NCI-H1092 treated with DMSO at 0.1 percent for 48 hours (cell line): ENCODE results near the gene CAMKMT.

Experiments used
- DNase-seq: peaks from one replicate; lab custom pipeline; 2025; lab: John Stamatoyannopoulos, UW

The CAMKMT gene

GRCh38 chr2:44801841-44802776 is 440.4 kb downstream of the CAMKMT start:
- no peak for DNase-seq

DNA sequence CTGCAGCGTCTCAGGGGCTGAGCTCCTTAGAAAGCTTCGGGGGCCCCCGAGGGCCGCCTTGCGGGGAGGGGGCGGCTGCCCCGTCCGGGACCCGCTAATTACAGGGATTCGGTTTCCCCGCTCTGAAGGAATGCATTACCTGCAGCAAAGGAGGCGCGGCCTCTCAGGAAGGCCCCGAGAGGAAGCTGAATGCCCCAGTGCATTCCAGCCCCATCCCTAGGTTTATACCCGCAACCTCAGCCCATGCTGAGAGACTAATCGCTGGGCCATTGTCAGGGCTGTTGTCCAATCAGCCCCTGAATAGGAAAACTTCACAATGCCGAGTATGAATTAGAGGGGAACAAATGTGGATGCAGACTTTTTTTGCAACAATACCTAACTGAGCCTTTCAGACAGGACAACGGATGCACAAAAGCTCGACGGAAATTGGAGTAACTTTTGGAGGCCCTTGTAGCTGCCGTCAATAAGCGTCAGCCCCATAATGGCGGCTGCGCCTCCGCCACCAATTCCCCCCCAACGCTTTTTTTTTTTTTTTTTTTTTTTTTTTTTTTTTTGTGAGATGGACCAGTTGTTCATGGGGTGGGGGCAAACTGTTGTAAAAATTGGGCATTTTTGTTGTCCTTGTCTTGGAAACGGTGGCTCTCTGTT is 441.2 kb downstream of the CAMKMT start:
- no peak for DNase-seq

DNA sequence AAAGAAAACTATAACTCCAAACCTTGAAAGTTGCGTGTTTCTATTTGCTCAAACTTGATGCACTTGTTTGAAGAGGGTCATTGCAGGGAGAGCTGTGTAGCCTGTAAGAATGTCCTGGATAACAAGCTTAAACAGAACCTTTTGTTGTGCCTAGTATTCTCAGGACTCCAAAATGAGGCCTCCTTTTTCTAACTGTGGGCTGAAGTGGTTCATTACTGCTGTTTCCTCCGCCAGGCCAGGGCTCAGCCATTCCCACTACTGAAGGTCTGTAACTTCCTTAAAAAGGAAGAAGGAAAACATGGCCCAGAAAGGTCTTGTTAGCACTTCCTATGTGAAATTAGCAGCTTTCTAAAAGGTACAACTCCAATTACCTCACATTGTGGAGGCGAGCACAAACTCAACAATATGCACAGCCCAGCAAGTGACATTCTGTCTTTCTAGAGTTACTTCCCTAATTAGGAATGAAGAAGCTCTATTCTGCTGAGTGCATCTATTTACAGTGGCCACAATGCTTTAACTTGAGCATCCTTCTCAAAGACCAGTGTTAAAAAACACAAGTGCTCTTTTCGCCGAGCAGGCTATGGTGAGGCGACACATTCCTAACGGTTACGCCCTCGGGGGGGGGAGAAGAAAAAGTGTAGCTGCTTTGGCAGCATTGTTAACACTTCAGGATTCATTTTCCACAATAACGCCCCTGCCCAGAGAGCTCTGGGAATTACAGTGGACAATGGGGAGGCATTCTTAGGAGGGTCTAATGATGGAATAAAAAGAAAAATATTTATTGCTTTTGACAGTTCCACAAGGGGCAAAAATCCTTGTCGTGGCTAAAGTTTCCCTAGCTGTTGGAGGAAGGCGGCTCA is 442.9 kb downstream of the CAMKMT start:
- no peak for DNase-seq

GRCh38 chr2:44805401-44806235 is 443.9 kb downstream of the CAMKMT start:
- no peak for DNase-seq

DNA sequence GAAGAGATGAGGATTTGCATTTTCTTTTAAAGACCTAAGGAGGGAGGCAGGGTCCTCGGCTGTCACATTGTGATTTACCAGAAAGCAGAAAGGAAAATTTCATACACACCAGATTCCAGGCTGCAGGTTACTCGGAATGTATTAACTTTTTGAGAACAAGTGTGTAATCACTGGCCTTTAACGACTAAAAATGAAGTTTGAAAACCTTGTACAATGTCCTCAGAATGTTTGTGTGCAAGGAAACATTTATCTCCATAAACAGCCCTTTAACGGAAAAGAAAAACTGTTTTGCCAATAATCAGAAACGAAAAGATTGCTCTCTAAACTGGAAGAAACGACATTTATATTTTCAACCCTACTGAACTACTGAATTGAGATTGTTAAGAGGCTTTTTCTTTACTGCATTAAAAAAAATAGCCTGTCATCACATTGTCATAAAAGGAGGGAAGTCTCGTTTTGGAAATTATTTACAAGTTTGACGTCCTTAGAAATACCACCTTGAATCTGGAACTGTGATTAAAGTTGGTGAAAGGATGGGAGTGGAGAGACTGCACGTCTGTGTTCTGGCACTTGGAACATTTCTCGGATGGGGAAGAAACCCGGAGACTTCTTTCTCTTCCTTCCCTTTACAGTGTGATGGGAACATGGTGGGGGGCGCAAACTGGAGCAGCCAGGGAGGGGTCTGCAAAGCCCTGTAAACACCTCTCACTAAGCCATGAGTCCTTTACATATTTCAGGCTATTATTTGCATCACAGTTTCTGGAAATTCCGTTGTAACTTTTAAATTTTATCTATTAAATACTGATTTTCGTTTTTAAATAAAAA is 445.7 kb downstream of the CAMKMT start:
- DNase-seq = no peak

DNA sequence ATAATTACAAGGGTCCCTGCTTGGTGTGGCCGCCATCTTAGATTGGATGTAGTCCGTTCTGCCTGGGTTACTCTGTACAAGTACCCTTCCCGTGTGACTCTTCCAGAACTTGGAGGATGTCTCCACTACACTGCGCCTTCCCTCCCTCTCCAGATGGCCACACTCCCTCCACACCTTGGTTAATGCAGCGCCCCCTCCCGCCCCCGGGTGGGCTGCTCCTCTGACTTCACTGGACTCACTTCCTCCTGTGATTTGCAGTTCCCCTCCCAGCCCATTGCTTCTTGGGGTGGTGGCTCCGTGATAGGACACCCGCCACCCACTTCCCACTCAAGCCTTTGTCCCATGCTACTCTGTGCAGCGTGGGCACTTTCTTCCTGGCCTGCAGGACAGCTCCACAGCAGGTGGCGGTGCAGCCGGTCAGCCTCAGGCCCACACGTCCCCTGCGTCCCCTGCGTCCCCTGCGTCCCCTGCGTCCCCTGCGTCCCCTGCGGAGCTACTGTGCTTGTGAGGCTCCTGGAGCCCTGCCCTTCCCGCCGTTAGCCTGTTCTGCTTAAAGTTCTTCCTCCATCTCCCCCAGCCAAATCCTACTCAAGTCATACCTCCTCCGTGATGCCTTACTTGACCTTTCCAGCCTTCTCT is 449.3 kb downstream of the CAMKMT start:
- DNase-seq = no peak

- no peak for DNase-seq
Observed at GRCh38 chr2:44813165-44813564, 451.4 kb downstream of the CAMKMT start.

DNA sequence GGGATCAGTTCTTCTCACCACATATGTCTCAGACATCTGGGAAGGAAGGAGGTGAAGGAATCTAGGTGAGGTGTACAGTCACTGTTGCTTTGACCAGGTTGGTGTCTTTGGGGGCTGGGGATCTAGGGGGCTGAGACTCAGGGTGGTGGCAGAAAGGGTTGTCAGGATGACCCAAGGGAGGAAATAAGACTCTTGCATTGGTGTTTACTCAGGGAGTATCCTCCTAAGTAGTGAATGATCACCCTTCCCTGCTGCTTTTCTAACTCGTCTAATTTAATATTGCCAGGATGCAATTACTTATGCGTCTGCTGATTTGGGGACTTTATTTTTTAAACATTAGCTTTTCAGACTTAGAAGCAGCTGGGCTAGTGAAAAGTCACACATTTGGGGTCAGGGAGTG is 451.9 kb downstream of the CAMKMT start:
- DNase-seq = no peak

- DNase-seq = no peak
Observed at GRCh38 chr2:44817256-44817655, 455.5 kb downstream of the CAMKMT start.

- DNase-seq = peak; percentile 7
Observed at GRCh38 chr2:44817673-44818335, 456.1 kb downstream of the CAMKMT start.

GRCh38 chr2:44819061-44819460 is 457.3 kb downstream of the CAMKMT start:
- no peak for DNase-seq

GRCh38 chr2:44821500-44821899 is 459.8 kb downstream of the CAMKMT start:
- DNase-seq = no peak

- DNase-seq = no peak
Observed at GRCh38 chr2:44822174-44822573, 460.4 kb downstream of the CAMKMT start.
